Suppressor macrophage (primary cell): Measurements from ENCODE around the gene WDR48.

ENCODE experiments used
- DNase-seq, 4 experiments: peaks; one replicate each; pipeline ENCODE4 v3.0.0-alpha.2; 2020 to 2022

WDR48 gene

DNA sequence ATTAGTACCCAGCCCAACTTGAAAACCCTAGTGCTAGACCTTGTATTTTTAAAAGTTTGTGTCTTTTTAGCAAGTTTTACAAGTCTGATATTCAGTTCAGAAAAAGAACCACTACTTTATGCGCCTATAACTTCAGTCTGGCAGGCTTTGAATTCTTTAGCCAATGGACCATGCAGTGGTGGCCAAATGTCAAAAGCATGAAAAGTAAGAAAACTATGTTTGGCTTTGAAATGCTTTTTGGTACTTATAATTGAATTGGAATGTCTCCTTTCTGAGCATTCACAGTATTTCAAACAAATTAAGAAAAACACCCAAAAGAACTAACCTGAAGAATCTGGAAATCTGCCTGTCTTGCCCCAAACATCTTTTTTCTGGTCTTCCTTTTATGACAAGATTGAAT, 12.8 kb downstream of the WDR48 start:
- no peak for DNase-seq

DNA sequence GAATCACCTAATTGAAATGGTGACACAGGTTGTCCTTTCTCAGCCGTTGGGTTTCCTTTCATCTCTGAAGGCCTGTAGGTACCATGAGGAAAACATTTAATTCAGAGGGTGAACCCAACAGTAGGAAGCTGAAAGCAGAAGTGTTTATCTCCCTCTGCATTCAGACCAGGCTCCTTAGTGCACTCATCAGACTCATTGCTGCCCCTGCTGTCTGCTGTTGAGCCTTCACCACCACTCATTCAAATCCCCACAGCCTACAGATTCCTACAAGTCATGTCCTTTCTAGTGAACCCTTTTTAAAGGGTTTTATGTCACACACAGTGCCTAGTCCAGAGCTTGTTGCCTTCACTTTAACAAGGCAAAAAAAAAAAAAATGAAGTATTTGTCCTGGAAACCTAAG, 13.4 kb downstream of the WDR48 start:
- DNase-seq, result peak; percentile 58 to 77 (median 72)

DNA sequence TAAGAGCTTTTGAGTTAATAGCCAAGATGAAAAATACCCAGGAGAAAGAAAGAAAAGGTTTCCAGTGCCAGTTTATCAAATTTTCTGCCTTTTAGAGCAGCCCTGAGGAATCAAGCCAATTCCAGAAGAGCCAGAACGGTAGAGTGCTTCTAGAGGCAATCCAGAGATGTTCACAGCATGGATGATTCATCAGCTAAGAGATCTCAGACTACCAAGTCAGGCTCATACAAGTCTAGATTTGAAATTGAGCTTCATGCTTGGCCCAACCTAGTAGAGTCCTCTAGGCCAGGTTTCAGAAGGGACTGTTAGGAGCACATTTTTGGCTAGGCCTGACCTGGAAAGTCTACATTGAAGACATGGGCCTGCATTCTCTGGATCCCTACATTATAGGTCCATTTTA, 15.5 kb downstream of the WDR48 start:
- no peak for DNase-seq

DNA sequence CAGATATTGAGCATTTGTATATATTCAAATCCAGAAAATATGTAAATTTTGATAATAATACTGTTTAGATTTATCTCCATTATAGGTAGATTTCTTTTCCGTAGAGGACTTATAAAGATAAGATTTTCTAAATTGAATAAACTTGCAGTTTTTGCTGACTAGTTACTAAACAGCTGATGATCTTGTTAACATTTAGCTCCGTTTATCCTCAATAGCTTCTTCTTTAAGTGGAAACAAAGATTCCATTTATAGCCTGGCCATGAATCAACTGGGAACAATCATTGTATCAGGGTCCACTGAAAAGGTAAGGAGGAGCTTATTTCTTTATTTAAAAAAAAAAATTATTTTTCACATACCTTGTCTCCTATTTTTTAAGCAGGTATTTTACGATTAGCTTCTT, 16.7 kb downstream of the WDR48 start:
- DNase-seq, result no peak

DNA sequence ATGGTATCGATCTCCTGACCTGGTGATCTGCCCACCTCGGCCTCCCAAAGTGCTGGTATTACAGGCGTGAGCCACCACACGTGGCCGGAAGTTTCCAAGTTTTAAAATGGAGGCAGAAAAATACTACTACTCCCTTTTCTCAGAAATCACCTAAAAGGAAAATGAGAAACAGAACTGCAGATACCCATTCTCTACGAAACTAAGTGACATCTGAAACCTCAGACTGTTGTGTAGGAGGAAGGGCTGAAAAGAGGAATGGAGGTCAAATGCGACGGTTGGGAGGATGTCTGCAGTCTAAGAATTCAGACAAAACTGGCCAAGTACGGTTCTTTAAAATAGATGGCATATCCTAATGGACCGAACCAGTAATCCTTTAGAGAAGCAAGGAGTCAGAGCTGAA, 24.1 kb downstream of the WDR48 start:
- DNase-seq, result no peak

DNA sequence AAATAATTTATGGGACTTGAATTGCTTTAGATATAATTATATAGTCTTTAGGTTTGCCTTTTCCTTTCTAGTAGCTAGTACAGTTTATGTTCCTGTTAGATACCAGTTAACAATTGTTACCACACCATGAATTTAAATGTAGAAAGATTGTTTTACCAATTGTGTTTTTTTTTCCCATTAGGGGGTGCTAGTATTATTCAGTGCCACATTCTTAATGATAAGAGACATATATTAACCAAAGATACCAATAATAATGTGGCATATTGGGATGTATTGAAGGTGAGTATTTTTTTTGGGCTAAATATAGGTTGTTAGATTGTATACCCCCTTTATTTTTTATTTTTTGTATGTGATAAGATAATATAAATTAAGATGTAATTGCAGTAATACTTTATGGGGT, 27.7 kb downstream of the WDR48 start:
- DNase-seq, result no peak

DNA sequence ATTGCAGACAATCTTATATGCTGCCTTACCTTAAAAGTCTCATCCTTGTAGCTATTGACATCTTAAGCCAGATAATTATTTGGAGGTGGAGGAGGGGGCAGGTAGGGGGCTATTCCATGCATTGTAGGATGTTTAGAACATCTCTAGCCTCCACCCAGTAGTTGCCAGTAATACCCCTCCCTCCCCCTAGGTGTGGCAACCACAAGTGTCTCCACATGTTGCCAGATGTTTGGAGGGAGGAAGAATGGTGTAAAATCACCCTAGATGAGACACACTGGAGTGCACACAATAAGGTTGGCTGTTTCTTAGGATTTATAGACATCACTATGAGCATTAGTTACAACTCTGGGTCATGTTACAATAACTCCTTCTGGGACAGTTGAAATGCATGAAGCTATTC, 28.2 kb downstream of the WDR48 start:
- DNase-seq, result no peak

DNA sequence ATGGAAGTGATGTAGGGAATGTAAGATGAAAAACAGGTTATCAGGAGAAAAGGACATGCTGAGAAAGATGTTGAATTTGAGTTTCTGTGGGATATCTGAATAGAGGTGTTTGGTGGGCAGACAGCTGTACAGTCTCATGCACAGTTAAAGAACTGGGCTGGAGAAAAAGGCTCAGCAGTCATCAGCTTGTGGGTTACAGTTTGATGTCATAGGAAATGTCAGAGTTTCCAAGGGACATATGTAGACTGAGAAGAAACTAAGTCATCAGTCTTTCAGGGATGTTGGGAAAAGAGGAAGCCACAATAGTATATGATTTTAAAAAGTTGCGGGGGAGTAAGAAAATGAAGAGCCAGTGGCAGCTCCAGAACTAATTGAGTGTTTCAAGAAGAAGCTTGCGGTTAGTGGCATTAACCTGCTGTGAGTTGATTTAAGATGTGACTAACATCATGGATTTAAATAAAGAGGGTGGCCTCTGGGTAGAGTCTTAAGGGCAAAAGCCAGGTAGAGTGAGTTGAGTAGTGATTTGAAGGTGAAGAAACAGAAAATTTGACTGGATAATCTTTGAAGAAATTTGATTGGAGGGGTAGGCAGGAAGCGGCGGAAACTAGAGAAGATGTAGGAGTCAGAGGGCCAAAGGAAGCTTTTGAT, 31.0 kb downstream of the WDR48 start:
- DNase-seq, result peak in 2 of 4 experiments; percentile 7 to 40

DNA sequence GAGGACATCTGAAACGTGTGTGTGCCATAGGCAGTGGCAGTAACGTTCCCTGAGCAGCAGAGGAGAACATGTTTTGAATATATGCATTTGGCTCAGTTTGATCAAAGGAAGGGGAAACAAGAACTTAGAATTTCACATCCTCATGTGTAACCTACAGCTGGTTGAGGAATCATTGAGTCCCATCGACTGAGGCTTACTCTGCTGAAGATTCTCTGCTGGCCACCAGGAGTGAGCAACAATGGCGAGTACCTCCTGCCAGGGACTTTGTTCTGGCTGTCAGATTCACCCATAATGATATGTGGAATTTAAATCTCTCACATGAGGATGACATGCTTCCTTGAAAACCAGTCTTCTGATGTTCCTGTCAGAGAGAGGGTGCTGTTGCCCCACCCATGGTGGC, 34.3 kb downstream of the WDR48 start:
- DNase-seq, result no peak

DNA sequence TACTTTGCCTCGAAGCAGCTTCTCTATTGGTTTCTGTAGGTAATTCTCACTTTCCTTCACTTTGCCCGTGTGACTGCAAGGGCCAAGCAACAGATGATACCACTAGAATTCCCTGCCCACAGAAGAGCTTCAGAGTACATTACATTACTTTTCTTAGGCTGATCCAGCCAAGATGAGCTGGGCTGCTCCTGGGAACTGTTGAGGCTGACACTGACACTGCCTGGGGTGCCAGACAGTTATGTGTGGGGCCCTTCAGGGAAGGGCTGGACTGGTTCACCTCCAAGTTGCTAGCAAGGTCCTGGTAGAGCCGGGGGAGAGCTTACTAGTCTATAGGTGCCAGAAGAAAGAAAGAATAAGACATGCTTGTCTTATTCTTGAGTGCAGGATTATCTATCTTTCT, 36.6 kb downstream of the WDR48 start:
- DNase-seq, result no peak

DNA sequence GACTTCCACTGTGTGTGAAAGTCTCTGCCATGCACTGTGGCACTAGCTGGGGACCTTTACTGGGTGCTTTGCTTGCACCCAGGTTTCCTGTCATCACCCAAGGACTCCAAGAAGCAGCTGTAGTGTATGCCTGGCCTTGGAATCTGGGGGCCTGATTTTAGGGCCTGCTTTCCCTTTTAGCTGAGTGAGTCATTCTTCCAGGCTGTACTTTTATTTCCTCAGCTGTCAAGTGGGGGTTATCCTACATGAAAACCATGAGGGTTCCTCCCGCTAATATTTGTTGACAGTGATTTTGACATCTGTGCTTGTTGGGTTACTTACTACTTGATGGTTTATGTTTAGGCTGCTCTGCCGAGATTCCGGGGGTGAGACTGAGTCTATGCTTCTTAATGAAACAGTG, 37.1 kb downstream of the WDR48 start:
- DNase-seq, result no peak

DNA sequence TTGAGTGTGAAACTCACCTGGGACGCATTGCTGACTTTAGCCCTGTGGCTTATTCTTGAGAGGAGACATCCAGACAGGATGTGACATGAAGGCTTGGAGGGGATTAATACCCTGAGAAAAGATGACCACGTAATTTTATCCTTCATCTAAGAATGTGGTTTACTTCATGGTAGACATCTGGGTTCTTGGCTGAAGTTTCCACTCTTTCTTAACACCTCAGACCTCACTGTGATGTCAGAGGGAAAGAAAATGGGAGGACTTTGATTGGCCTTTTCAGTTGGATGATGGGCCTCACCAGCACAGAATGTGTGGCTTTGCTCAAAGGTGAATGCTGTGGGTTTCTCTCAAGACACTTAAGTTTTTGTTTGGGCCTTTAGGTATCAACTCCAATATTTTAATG, 39.1 kb downstream of the WDR48 start:
- no peak for DNase-seq

DNA sequence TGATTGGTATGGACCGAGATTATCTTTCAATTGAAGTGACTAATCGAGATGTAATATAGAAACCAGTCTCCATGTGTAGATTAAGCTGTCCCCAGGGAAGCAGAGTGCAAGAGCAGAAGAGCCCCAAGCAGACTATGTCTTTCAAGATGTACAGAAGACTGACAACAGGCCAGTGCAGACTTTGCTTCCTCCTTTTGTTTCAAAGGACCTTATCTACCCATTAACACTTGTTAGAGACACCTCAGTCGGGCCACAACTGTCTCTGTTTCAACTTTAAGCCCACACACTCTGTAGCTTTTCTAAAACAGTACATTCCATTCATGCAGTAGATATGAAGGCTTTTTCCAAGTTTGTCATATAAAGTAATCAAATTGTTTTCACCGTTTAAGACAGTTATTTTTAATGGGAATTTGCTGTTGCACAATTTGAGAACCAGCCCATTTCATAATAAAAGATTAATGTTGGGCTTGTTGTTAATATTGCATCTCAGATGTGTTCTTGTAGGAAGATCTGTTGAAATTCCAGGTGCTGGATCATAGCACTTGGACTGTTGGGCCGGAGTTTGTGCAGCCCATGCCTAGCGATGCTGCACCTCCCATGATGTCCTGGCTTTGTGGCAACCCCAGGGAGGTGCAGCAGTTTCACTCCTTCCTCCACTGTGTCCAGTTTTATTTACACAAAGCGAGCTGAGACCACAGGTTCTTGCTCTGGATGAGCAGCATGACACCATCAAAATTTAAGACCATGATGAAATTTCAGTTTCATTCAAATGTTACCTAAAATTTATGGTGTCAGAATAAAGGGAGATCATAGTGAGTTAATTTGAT, 43.2 kb downstream of the WDR48 start:
- no peak for DNase-seq

DNA sequence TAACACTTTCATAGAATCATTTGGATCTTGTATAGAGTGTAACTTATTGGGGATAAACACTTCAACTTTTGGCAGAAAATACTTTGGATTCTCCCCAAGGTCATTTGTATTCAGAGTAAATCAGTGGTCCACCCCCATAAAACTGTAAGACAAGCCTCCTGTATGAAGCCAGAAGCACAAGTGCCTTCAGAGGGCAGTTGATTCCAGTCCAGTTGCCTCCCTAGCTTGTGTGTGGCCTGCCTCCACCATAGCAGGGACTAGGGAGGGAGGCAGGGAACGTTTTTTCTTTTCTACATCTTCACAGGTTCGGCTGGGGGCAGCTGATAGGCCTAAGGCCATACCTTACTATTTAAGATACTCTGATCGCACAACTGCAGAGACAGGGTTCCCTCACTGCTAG, 44.0 kb downstream of the WDR48 start:
- no peak for DNase-seq

DNA sequence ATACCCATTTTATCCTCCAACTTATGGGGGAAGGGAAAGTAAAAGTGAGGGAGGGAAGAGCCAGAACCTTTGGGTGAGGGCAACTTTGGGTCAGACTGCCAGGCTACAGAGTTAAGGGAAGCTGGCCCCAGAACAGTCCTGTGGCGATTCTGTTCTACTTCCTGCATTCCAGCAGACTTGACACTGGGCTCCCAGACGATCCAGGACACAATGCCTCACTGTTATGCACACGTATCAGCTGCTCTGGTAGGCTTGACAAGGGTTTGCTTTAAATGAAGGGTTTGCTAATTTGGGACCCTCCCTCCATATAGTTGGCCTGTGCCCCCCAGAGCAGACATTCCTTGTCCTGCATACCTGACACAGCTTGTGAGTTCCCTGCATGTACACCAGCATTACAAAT, 45.0 kb downstream of the WDR48 start:
- no peak for DNase-seq

DNA sequence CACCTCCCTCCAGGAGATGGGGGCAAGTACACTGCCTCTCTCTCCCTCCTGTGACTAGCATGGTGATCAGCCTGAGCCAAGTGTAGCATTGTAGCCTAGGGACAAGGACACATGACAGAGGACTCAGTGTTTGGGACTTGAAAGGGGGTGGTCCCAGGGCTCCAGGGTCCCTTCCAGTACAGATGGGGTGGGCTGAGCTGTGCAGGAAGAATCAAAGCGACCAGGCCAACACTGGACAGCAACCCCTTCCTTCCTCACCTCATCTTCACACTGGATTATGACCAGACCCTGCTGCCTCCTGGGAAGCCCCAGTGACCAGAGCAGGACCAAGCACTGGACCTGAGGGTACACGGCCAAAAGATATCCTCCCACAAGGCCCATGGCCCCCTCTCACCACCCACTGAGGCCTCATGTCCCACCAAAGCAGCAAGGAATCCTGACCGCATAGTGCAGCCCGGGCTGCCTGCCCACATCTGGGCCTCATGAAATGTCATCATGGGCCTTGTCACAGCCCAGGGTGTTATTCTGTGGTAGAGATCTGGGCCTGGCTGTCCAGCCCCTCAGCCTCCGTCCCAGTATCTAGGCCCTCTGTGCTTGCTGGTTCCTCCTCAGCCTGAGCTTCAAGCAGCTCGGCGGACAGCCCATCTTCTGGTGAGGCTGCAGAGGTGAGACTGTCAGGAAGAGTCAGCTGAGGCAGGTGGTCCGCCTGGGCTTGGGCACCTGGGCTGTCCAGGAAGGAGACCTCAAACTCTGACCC, 46.1 kb downstream of the WDR48 start:
- DNase-seq, result no peak

DNA sequence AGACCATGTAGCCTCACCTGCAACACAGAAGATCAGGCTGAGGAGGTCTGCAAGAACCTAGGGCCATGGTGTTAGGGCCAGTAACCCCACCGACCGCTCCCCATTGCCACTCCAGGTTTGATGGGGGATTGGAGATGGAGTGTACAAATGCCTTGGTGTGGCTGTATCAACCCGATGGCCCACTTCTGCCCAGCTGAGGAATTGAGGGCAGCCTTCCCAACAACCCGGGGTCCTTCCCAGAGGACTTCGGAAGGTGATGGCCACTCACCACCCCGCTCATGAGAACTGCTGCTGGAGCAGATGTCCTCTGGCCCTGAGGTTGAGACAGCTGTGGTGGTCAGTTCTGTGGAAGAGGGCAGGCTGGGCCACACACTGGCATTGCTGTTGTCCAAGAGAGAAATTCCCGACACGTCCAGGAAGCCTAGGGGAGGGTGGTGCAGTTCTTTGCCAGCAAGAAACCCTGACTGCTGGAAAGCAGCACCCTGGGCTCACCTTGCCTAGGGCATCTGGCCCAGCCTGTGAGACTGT, 46.7 kb downstream of the WDR48 start:
- no peak for DNase-seq

DNA sequence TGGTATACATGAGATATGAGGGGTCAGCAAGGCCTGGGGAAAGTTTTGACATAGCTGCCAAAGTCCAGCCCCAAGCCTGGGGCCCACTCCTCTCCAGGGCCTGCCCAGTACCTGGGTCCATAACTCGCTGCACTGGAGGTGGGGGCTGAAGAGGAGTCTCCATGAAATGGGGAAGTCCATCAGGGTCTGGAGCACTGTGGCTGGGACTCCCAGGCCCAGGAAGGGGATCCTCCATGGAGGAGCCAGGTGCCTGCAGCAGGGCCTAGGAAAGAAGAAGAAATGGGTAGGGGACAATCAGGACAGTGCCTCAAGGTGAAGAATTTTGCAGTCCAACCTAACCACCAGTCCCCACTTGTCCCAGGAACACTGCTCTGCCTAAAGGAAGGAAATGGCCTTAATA, 47.4 kb downstream of the WDR48 start:
- DNase-seq, result no peak

DNA sequence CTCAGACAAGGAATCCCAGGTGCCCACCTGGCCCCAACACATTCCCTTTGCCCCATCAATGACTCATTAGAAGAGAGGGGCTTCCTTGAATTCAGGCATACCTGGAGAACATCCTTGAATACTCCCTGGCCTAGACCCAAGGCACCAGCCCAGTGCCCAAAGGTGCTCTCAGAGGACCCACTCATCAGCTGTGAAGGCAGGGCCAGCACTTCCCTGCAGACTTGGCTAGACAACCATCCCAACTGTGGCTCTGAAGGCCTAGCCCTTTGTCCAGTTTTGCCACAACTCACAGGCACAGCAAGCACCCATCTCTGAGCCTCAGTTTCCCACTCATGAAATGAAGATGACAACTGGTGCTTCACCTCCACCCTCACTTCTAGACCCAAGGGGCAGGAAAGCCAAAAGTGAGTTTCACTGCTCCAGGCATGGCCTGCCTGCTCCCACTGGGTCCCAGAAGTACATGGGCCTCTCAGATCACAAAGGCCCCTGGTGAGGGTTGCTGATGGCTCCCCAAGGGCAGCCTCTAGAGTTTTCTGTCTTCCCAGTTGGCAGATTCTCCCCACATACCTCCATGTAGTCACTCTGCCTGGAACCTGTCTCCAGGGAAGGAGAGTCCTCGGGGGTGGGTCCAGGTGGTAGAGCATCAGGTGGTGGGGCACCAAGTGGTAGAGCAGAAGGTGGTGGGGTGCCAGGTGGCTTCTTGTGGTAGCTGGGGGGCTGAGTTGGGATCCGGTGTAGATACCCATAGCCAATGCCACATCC, 48.1 kb downstream of the WDR48 start:
- DNase-seq, result no peak

DNA sequence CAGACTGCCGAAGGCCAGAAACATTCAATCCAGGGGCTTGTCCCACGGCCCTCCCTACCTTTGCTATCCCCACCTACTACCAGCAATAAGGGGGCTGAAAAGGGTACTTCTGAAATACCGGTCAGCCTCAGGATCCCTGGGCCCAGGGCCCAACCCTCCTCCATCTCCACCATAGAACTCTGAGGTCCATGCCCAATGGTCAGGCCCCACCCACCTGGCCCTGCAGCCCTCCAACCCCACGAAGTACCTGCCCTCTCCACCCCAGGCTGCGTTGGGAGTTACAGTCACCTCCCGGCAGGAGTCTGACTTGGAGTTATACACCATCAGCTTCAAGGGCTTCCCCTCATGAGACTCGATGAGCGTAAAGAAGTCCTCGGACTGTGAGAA, 48.7 kb downstream of the WDR48 start:
- DNase-seq, result no peak

DNA sequence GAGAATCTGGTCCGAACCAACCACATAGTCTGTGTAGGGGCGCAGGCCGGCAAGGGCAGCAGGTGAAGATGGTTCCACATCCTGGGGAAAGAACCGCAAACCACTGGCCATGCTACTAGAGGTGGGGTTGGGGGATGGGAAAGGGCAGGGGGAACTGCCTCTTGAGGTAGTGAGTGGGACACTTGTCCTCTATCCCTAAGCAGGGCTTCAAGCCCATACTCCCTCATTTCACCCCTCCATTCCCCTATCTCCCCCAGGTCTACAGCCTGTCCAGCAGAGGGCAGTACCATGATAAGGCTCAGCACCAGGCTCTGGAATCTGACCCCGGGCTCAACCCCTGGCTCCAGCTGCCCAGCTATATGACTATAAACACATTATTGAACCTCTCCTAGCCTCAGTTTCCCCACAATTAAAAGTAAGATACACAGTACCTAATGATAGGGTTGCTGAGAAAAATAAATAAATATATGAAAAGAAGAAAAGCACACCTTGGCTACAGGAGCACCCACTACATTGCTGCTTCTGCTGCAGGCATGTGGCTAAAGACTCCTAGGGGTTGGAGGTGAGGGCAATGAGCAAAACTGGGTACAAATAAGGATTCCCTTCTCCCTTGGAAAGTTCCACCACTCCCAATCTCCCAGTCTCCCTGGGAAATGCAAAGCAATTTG, 49.3 kb downstream of the WDR48 start:
- peak; percentile 39 to 73 (median 64) for DNase-seq
